Panc1 (cell line): ENCODE measurements around the gene TBXAS1.

Experiments
- SIN3A ChIP-seq: IDR thresholded peaks from 2 replicates; pipeline ENCODE4 v1.6.1; 2012; ENCODE audit warnings: low read depth, mild to moderate bottlenecking, low read length, moderate library complexity, borderline replicate concordance; ENCODE audit not compliant: insufficient read depth
- TCF7L2 ChIP-seq: IDR thresholded peaks from 2 replicates; pipeline ENCODE4 v1.6.1; 2011; ENCODE audit warnings: mild to moderate bottlenecking, low read depth, low read length, inconsistent platforms
- TF ChIP-seq, protein P1 (sequence below): fragments of 450-650 bp; IDR thresholded peaks from 2 replicates; pipeline ENCODE4 v1.5.1; 2017; ENCODE audit warnings: mild to moderate bottlenecking

- TF ChIP-seq, protein P1, sequence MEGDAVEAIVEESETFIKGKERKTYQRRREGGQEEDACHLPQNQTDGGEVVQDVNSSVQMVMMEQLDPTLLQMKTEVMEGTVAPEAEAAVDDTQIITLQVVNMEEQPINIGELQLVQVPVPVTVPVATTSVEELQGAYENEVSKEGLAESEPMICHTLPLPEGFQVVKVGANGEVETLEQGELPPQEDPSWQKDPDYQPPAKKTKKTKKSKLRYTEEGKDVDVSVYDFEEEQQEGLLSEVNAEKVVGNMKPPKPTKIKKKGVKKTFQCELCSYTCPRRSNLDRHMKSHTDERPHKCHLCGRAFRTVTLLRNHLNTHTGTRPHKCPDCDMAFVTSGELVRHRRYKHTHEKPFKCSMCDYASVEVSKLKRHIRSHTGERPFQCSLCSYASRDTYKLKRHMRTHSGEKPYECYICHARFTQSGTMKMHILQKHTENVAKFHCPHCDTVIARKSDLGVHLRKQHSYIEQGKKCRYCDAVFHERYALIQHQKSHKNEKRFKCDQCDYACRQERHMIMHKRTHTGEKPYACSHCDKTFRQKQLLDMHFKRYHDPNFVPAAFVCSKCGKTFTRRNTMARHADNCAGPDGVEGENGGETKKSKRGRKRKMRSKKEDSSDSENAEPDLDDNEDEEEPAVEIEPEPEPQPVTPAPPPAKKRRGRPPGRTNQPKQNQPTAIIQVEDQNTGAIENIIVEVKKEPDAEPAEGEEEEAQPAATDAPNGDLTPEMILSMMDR, result no peak
- TF ChIP-seq TCF7L2 (no peak), SIN3A (no peak)
Measured at GRCh38 chr7:140024585-140024984, 195.5 kb downstream of the TBXAS1 start.
